Osteocyte (in vitro differentiated cells): ENCODE measurements around the gene TEX2. TPM values are rescaled to one million over a fixed set of nuclear protein-coding genes. Genes with fewer than 3 reads are reported as not detected.

Source experiments
- DNase-seq: peaks from one replicate; pipeline ENCODE4 v3.0.0; 2021; ENCODE audit warnings: mixed read lengths; ENCODE audit not compliant: unreplicated experiment; ENCODE audit errors: extremely low spot score
- H3K27ac Mint-ChIP-seq: one replicate; pipeline ENCODE4 v1.8.0; 2021; ENCODE audit warnings: mild to moderate bottlenecking, mixed read lengths; ENCODE audit not compliant: unreplicated experiment
- H3K27me3 Mint-ChIP-seq: one replicate; pipeline ENCODE4 v1.8.0; 2021; ENCODE audit warnings: mixed read lengths; ENCODE audit not compliant: unreplicated experiment
- H3K36me3 Mint-ChIP-seq: one replicate; pipeline ENCODE4 v1.8.0; 2021; ENCODE audit warnings: mixed read lengths; ENCODE audit not compliant: unreplicated experiment
- H3K4me1 Mint-ChIP-seq: one replicate; pipeline ENCODE4 v1.8.0; 2021; ENCODE audit warnings: mixed read lengths; ENCODE audit not compliant: unreplicated experiment
- H3K4me3 Mint-ChIP-seq: one replicate; pipeline ENCODE4 v1.8.0; 2021; ENCODE audit warnings: mild to moderate bottlenecking, moderate library complexity, mixed read lengths; ENCODE audit not compliant: unreplicated experiment
- H3K9me3 Mint-ChIP-seq: one replicate; pipeline ENCODE4 v1.8.0; 2021; ENCODE audit warnings: mixed read lengths; ENCODE audit not compliant: unreplicated experiment
- total RNA-seq: library from RNA; stranded (reverse); gene quantifications from 2 replicates; pipeline ENCODE4 v1.2.1, GENCODE V29; 2021
- TF ChIP-seq, protein P1 (sequence below): fragments of 200-600 bp; sonication (generic); IDR thresholded peaks from 2 replicates; pipeline ENCODE4 v1.5.0; 2021; ENCODE audit warnings: antibody characterized with exemption, mild to moderate bottlenecking, moderate library complexity

The TEX2 gene
- total RNA-seq, 1 donor from 2014 or later = 73.5 TPM

- no peaks in the 10 kb centered on the region for H3K27me3 Mint-ChIP-seq
- no peak for DNase-seq
- no peaks in the 10 kb centered on the region for H3K9me3 Mint-ChIP-seq
- no peaks in the 10 kb centered on the region for H3K36me3 Mint-ChIP-seq
- no peak overlapping the region for H3K27ac Mint-ChIP-seq
- TF ChIP-seq, protein P1, sequence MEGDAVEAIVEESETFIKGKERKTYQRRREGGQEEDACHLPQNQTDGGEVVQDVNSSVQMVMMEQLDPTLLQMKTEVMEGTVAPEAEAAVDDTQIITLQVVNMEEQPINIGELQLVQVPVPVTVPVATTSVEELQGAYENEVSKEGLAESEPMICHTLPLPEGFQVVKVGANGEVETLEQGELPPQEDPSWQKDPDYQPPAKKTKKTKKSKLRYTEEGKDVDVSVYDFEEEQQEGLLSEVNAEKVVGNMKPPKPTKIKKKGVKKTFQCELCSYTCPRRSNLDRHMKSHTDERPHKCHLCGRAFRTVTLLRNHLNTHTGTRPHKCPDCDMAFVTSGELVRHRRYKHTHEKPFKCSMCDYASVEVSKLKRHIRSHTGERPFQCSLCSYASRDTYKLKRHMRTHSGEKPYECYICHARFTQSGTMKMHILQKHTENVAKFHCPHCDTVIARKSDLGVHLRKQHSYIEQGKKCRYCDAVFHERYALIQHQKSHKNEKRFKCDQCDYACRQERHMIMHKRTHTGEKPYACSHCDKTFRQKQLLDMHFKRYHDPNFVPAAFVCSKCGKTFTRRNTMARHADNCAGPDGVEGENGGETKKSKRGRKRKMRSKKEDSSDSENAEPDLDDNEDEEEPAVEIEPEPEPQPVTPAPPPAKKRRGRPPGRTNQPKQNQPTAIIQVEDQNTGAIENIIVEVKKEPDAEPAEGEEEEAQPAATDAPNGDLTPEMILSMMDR = no peak
- peaks cover 36% of the 10 kb centered on the region for H3K4me1 Mint-ChIP-seq
- no peak overlapping the region for H3K4me3 Mint-ChIP-seq
These were observed 156.1 kb downstream of the TEX2 start for GRCh38 chr17:64106918-64107317.

GRCh38 chr17:64103391-64104364, 159.4 kb downstream of the TEX2 start:
- peaks cover 17% of the 10 kb centered on the region for H3K4me1 Mint-ChIP-seq
- no peaks in the 10 kb centered on the region for H3K9me3 Mint-ChIP-seq
- no peak overlapping the region for H3K4me3 Mint-ChIP-seq
- H3K27ac Mint-ChIP-seq = no peak overlapping the region
- DNase-seq = peak; percentile 49
- H3K27me3 Mint-ChIP-seq = no peaks in the 10 kb centered on the region
- TF ChIP-seq, protein P1 = no peak
- H3K36me3 Mint-ChIP-seq = no peaks in the 10 kb centered on the region

DNA sequence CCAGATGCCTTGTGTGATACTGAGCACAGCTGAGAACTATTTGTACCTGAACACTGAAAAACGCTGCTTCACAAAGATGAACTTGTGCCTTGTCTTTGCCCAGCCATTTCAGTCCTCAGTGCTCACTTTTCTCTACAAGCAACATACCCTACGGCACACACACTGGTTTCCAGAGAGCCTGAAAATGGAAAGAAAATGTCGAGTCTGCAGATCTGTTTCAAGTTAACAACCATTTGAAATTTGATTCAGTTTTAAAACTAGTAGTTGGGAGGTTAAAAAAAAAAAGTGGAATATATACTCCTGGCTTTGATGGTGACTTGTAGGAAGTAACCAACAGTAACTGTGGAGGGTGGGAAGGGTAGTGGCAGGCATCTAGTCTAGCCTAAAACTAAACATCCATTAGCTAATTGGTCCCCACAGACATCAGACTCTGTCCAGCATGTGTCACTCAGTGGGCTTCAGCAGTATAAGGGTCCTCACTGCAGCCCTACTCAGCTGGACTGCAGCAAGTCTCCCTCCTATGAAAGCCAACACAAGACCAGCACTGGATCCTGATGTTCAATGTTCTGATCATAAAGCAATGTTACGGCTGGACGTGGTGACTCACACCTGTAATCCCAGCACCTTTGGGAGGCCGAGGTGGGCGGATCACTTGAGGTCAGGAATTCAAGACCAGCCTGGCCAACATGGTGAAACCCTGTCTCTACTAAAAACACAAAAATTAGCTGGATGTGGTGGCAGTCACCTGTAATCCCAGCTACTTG, 160.3 kb downstream of the TEX2 start:
- H3K4me3 Mint-ChIP-seq = no peak overlapping the region
- no peaks in the 10 kb centered on the region for H3K36me3 Mint-ChIP-seq
- TF ChIP-seq, protein P1 = no peak

DNA sequence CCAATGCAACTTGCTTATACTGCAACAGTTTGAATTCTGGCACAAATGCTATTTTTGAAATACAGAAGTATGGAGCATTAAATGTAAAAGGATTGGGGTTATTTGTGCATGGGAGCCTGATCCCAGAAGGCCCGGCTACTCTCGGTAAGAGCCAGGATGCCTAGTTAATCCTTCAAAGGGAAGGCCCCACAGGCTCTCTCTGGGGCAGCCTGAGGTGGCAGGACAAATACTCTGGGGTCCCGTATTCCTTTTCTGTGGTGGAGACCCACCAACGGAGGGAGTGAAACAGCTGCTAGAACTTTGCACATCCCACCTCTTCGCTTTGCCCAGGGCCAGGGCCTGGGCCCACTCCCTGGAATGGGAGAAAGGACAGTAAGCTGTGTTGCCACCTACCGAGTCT, 163.5 kb downstream of the TEX2 start:
- H3K4me3 Mint-ChIP-seq = no peak overlapping the region
- no peak for DNase-seq
- peaks cover 10% of the 10 kb centered on the region for H3K36me3 Mint-ChIP-seq
- H3K9me3 Mint-ChIP-seq = no peaks in the 10 kb centered on the region
- TF ChIP-seq, protein P1 = no peak
- H3K27me3 Mint-ChIP-seq = no peaks in the 10 kb centered on the region
- no peak overlapping the region for H3K27ac Mint-ChIP-seq
- peaks cover 22% of the 10 kb centered on the region for H3K4me1 Mint-ChIP-seq

More for the DNA sequence above, 160.3 kb downstream of the TEX2 start:
- peak; percentile 44 for DNase-seq
- Mint-ChIP-seq H3K9me3 (no peaks in the 10 kb centered on the region), H3K4me1 (peaks cover 15% of the 10 kb centered on the region), H3K27me3 (no peaks in the 10 kb centered on the region), H3K27ac (no peak overlapping the region)

Other genes with a start within 250 kb of the TEX2 start
- not detected in 2 replicates for gene ICAM2, start 242.6 kb downstream of the TEX2 start, total RNA-seq
- 20.8 and 21.4 TPM in 2 replicates for gene ERN1, start 133.1 kb downstream of the TEX2 start, total RNA-seq
- not detected in 2 replicates for gene PECAM1, start 127.6 kb upstream of the TEX2 start, total RNA-seq
- gene MILR1, start 185.9 kb upstream of the TEX2 start, total RNA-seq = not detected in 2 replicates
- 16.0 and 18.3 TPM in 2 replicates for gene POLG2, start 233.8 kb upstream of the TEX2 start, total RNA-seq
- 689 and 816 TPM in 2 replicates for gene DDX5, start 243.0 kb upstream of the TEX2 start, total RNA-seq
- gene CEP95, start 243.7 kb upstream of the TEX2 start, total RNA-seq = 47.8 and 53.5 TPM in 2 replicates